ENCODE results near the gene GPX3. TPM values are rescaled to one million over a fixed set of nuclear protein-coding genes. Genes with fewer than 3 reads are reported as not detected.

Gene GPX3
- polyA plus RNA-seq, 1 of the 3 experiments (the other 2 are of a cell fraction): 3.2 TPM

- H3K9me2 ChIP-seq: no peaks in the 10 kb centered on the region
- no peak for TF ChIP-seq PBX3 (IDR thresholded peaks at IDR 0.05)
- TF ChIP-seq CTCF (IDR thresholded peaks at IDR 0.05): peak; percentile 92
- TF ChIP-seq SMC3 (IDR thresholded peaks at IDR 0.05; ENCODE audit: low read depth, low read length): peak; percentile 96
- TF ChIP-seq RAD21 (IDR thresholded peaks at IDR 0.05; ENCODE audit: low read length): peak; percentile 93
- TF ChIP-seq MXI1 (IDR thresholded peaks at IDR 0.05; ENCODE audit: low read depth, low read length): no peak
- TF ChIP-seq NFIC (IDR thresholded peaks at IDR 0.05; ENCODE audit: borderline replicate concordance): no peak
- no peak for TF ChIP-seq FOXJ3 (CRISPR knock-in tag; IDR thresholded peaks at IDR 0.05)
- no peak for TF ChIP-seq SIN3A (IDR thresholded peaks at IDR 0.05; ENCODE audit: borderline replicate concordance, low read depth, low read length)
- no peak for TF ChIP-seq ZBTB33 (IDR thresholded peaks at IDR 0.05; ENCODE audit: borderline replicate concordance, low read depth)
- no peaks in the 10 kb centered on the region for H3K4me1 ChIP-seq (ENCODE audit: control insufficient read depth in 1 of 2, insufficient read depth in 2 of 2, low read depth in 1 of 2, low read length in 1 of 2)
- CTCF ChIA-PET: interaction anchor here (0.6 to 13.3 kb wide), 50 partner anchors 11 to 265 kb away, joined by 3 to 441 read pairs (median 6); partner anchors contain the start of genes ANXA6, CCDC69, GPX3 and TNIP1
- H2AFZ ChIP-seq (ENCODE audit: low read depth): no peak overlapping the region
- H3K4me3 ChIP-seq (ENCODE audit: low read depth in 2 of 2, low read length in 1 of 2): no peak overlapping the region; a peak in 1 of 4 replicates
- no peaks in the 10 kb centered on the region for H3K9me3 ChIP-seq
- H4K20me1 ChIP-seq (ENCODE audit: insufficient read depth): no peaks in the 10 kb centered on the region
- no peaks in the 10 kb centered on the region for H3F3A ChIP-seq (replicated peaks; ENCODE audit: insufficient read depth)
- POLR2A ChIA-PET: interaction anchor here (1.3 to 1.9 kb wide), 3 partner anchors 64 to 201 kb away, joined by 3 to 6 read pairs (median 4); partner anchors contain the start of gene GM2A
- no peak overlapping the region for H3K27ac ChIP-seq (ENCODE audit: low read depth in 2 of 2, low read length in 1 of 2)
- WGBS (ENCODE audit: low lambda C conversion rate): 46% methylated on average over 6 of the region's 6 CpGs
- no peaks in the 10 kb centered on the region for H3K27me3 ChIP-seq (ENCODE audit: insufficient read depth)
- H3K79me2 ChIP-seq (ENCODE audit: insufficient read depth): no peaks in the 10 kb centered on the region
- peak; percentile 86 for DNase-seq
- no peak overlapping the region for H3K4me2 ChIP-seq
- H3K36me3 ChIP-seq (replicated peaks in 1 of 2; ENCODE audit: control insufficient read depth in 1 of 2, insufficient read depth in 2 of 2, low read length in 1 of 2): peaks cover 12 to 38% of the 10 kb centered on the region in 2 experiments
- H3K9ac ChIP-seq: no peak overlapping the region
Observed at GRCh38 chr5:151051066-151051930, 30.9 kb downstream of the GPX3 start.
